GM18526 (cell line): ENCODE measurements around the gene KLHL26.

ENCODE experiments used
- POLR2A ChIP-seq: IDR thresholded peaks from 3 replicates; pipeline ENCODE4 v1.6.1; 2011; ENCODE audit not compliant: insufficient read length; ENCODE audit errors: extremely low read depth

Gene KLHL26

DNA sequence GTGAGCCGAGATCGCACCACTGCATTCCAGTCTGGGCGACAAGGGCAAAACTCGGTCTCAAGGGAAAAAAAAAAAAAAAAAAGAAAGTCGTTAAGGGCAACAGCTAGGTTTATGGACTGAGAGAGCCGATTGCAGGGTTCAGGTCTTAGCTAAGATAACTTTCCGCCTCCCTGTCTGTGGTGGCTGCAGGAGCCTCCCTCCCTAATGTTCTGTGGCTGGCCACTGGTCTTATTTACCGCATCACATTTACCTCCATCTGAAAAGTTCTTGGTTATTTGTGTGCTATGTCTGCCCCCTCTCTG lies 45.9 kb downstream of the KLHL26 start:
- no peak for TF ChIP-seq POLR2A

DNA sequence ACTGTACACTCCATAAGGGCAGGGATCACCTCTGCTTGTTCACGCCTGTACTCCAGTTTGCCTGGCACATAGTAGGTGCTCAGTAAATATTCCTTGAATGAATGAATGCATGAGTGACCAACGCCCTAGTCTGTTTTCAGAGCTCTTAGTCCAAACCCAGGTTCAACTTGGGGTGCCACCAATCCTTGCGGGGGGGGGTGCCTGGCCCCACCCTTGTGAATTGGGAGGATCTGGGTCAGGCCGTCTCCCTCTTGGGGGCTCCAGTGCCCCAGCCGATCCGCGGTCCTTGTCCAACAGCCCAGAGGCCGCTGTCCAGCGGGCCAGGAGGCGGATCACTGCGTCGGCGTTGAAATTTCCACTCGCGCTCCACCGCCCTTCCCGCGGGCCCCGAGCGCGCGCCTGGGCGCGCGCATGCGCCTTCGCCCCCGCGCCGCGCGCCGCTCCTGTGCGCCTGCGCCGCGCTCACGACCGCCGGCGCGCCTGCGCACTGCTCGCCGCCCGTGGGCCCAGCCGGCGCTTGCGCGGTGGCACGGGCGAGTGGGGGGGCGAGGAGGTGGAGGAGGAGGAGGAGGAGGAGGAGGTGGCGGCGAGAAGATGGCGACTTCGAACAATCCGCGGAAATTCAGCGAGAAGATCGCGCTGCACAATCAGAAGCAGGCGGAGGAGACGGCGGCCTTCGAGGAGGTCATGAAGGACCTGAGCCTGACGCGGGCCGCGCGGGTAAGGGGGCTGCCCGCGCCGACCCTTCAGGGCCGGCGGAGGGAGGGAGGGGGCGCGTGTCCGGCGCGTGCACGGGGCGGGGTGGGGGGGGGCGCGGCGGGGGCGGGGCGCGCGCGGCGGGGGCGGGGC lies 46.5 kb downstream of the KLHL26 start, which contains the start of gene CRTC1:
Gene CRTC1, plus strand, starts transcription at position 572 of the 849 bp plus-strand sequence. Its CDS starts 23 bp downstream, at position 595.
- peak; percentile 79 for TF ChIP-seq POLR2A

- no peak for TF ChIP-seq POLR2A
Observed at GRCh38 chr19:18683958-18684641, 47.3 kb downstream of the KLHL26 start.

DNA sequence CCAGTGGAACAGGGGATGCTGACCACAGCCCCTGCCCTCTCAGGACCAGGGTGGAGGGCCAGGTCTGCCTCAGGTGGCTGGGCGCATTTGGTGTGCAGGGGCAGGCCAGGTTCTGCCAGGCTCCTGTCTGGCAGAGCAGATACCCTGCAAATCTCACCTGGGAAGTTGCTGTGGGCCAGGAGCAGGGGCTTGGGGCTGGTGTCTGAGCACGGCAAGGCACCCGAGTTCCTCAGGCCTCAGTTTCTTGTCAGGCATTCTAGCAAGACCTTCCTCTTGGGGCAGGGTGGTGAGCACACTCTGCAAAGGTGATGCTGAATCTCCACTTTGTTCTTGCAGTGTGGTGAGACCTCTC lies 47.8 kb downstream of the KLHL26 start:
- no peak for TF ChIP-seq POLR2A

DNA sequence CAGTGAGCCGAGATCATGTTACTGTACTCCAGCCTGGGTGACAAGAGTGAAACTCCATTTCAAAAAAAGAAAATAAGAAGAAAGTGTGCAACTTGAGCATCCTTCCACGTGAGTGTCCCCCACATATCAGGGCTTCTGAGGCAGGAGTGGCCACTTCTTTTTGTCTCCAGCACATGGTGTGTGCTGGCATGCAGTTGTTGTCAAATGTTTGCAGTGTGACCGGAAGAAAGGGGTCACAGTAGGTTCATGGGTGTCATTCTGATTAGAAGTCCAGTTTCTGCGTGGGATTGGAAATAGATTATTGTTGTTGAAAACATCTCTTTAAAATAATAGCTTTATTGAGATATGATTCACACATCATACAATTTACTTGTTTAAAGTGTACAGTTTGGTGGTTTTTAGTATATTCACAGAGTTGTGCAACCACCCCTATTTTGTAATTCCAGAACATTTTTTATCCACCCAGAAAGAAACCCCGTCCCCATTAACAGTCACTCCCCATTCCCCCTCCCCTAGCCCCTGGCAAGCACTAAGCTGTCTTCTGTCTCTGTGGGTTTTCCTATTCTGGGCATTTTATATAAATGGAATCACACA lies 48.9 kb downstream of the KLHL26 start:
- TF ChIP-seq POLR2A: no peak

DNA sequence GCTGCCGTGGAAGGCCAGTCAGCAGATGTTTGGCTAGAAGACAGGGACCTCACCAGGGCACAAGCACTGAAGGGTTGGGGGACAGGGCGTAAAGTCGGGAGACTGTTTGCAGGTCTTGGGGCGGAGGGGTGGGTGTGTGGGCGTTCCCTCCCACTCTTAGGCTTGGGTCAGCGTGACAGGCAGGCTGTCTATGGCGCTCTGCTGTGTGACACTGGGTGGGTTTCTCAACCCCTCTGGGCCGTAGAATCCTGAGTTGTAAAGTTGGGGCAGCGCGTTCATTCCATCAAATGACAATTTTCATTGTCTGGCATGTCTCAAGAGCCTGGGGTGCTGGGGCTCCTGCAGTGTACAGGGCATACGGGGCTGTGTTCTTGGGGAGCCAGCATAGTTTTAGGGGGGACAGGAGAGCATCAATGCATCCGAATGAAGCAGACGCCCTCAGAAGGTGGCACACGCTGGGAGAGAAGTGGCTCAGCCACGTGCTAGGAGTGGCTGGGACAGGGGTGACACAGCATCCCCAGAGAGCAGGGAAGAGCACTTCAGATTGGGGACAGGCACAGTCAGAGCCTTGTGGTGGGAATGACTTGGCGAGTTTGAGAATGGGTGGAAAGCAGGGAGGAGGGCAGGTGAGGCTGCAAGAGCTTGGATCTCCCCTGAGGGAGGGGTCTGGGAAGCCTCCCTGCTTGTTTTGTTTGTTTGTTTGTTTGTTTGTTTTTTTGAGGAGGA lies 51.1 kb downstream of the KLHL26 start:
- TF ChIP-seq POLR2A: no peak

GRCh38 chr19:18696023-18696422 lies 59.2 kb downstream of the KLHL26 start:
- no peak for TF ChIP-seq POLR2A

DNA sequence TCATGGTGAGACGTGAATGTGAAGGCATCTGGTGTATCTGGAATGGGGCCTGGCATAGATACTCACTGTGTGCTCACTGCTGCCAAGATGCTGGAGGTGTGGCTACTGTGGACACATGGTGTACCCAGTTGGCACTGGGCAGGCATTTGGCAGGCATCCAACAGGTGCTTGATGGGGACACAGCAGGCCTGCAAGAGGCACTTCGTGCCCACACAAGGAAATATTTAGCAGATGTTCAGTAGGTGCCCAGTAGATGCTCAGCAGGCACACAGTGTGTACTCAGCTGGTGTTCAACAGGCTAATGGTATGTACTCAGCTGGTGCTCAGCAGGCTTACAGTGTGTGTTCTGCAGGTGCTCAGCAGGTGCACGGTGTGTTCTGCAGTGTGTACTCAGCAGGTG lies 60.9 kb downstream of the KLHL26 start:
- no peak for TF ChIP-seq POLR2A

- no peak for TF ChIP-seq POLR2A
Observed at GRCh38 chr19:18698321-18699167, 61.7 kb downstream of the KLHL26 start.

DNA sequence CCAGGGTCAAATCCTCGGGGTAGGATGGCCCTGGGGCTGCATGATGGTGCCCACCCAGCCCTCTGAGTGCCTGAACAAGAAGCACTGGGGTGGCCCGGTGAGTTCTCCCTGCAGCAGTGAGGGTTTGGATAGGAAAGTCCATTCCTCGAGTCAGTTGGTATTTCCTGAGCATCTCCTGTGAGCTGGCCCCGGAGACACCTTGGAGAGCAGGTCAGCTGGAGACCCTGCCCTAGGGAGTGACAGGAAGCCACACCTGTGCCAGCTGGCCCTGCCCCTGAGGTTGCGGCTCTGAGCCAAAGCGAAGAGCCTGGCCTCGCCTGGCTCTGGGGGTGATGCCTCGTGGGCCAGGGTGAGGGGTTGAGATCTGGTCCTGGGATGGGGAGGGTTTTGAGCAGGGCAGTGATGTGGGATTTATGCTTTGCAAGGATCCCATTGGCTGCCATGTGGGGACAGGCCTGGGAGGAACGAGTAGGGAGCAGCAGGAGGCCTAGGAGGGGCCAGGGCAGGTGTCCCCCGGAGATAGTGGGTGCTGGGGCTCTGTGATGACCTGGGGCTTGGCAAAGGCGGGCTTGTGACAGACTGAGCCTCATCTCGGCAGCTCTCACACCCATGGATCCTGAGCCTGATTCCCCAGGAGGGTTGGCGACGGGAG lies 62.7 kb downstream of the KLHL26 start:
- no peak for TF ChIP-seq POLR2A

GRCh38 chr19:18700501-18701249 lies 63.8 kb downstream of the KLHL26 start:
- peak; percentile 40 for TF ChIP-seq POLR2A

GRCh38 chr19:18701250-18701608 lies 64.4 kb downstream of the KLHL26 start:
- TF ChIP-seq POLR2A: no peak

DNA sequence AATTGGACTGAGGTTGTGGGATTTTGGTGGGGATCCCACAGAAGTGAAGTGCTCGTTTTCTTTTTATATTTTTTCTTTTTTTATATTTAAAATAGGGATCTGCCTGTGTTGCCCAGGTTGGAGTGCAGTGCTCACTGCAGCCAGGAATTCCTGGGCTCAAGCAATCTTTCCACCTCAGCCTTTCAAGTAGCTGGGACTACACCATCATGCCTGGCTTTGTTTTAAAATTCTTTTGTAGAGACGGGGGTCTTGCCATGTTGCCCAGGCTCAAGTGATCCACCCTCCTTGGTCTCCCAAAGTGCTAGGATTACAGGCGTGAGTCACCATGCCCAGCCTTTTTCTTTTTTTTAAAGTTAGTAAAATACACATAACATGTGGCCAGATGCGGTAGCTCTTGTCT lies 67.2 kb downstream of the KLHL26 start:
- no peak for TF ChIP-seq POLR2A

DNA sequence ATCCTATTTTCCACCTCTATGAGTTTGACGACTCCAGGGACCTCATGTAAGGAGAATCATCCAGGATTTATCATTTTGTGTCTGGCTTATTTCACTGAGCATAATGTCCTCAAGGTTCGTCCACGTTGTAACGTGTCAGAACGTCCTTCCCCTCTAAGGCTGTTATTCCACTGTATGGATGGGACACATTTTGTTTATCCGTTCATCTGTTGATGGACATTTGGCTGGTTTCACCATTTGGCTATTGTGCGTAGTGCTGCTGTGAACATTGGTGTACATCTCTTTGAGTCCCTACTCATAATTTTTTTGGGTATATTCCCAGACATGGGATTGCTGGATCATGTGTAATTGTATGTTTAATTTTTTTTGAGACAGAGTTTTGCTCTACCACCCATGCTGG lies 68.1 kb downstream of the KLHL26 start:
- no peak for TF ChIP-seq POLR2A
